ENCODE results near the gene HOTAIR.

HOTAIR gene

GRCh38 chr12:54012631-54013409, 38.1 kb upstream of the HOTAIR start:
- H3K4me3 ChIP-seq (ENCODE audit: low read length), result no peak overlapping the region
- no peak for DNase-seq (ENCODE audit: low read depth, low spot score)

GRCh38 chr12:54011665-54012532, 37.1 kb upstream of the HOTAIR start:
- no peak overlapping the region for H3K4me3 ChIP-seq (ENCODE audit: low read length)
- DNase-seq (ENCODE audit: low read depth, low spot score), result no peak

- H3K4me3 ChIP-seq (ENCODE audit: low read length), result no peak overlapping the region
- no peak for DNase-seq (ENCODE audit: low read depth, low spot score)
Measured at GRCh38 chr12:54010972-54011664, 36.4 kb upstream of the HOTAIR start.

- no peak overlapping the region for H3K4me3 ChIP-seq (ENCODE audit: low read length)
- no peak for DNase-seq (ENCODE audit: low read depth, low spot score)
Measured at GRCh38 chr12:54010053-54010971, 35.6 kb upstream of the HOTAIR start.

GRCh38 chr12:54009171-54010052, 34.7 kb upstream of the HOTAIR start:
- H3K4me3 ChIP-seq (ENCODE audit: low read length), result no peak overlapping the region
- DNase-seq (ENCODE audit: low read depth, low spot score), result no peak

- no peak overlapping the region for H3K4me3 ChIP-seq (ENCODE audit: low read length)
- no peak for DNase-seq (ENCODE audit: low read depth, low spot score)
Measured at GRCh38 chr12:54008260-54008552, 33.5 kb upstream of the HOTAIR start.

GRCh38 chr12:54007538-54008259, 32.9 kb upstream of the HOTAIR start:
- no peak overlapping the region for H3K4me3 ChIP-seq (ENCODE audit: low read length)

GRCh38 chr12:54006559-54007220, 31.9 kb upstream of the HOTAIR start:
- no peak overlapping the region for H3K4me3 ChIP-seq (ENCODE audit: low read length)
- DNase-seq (ENCODE audit: low read depth, low spot score), result no peak

More at GRCh38 chr12:54007538-54008259, 32.9 kb upstream of the HOTAIR start:
- DNase-seq (ENCODE audit: low read depth, low spot score), result no peak

- DNase-seq (ENCODE audit: low read depth, low spot score), result peak; percentile 50
- H3K4me3 ChIP-seq (ENCODE audit: low read length), result peak overlapping the region; percentile 18
Measured at GRCh38 chr12:54005853-54006558, 31.3 kb upstream of the HOTAIR start.

GRCh38 chr12:54005531-54005852, 30.7 kb upstream of the HOTAIR start:
- peak overlapping the region; percentile 18 for H3K4me3 ChIP-seq (ENCODE audit: low read length)

GRCh38 chr12:54004841-54005530, 30.2 kb upstream of the HOTAIR start:
- no peak for DNase-seq (ENCODE audit: low read depth, low spot score)
- H3K4me3 ChIP-seq (ENCODE audit: low read length), result no peak overlapping the region

More at GRCh38 chr12:54005531-54005852, 30.7 kb upstream of the HOTAIR start:
- no peak for DNase-seq (ENCODE audit: low read depth, low spot score)

GRCh38 chr12:54004063-54004840, 29.5 kb upstream of the HOTAIR start:
- DNase-seq (ENCODE audit: low read depth, low spot score), result no peak
- no peak overlapping the region for H3K4me3 ChIP-seq (ENCODE audit: low read length)

- H3K4me3 ChIP-seq (ENCODE audit: low read length), result no peak overlapping the region
- no peak for DNase-seq (ENCODE audit: low read depth, low spot score)
Measured at GRCh38 chr12:54003625-54004024, 28.9 kb upstream of the HOTAIR start.

- no peak overlapping the region for H3K4me3 ChIP-seq (ENCODE audit: low read length)
- DNase-seq (ENCODE audit: low read depth, low spot score), result no peak
Measured at GRCh38 chr12:54002915-54003389, 28.2 kb upstream of the HOTAIR start.

Data from Jurkat, Clone E6-1 (cell line).